Activated effector memory CD4-positive, alpha-beta T cell treated with Interleukin-2 at 50 U/mL for 16 hours (primary cell): ENCODE measurements around the gene ABCG5.

ENCODE experiments used
- DNase-seq: peaks from one replicate; pipeline ENCODE4 v3.0.0-alpha.2; 2020

ABCG5 gene

DNA sequence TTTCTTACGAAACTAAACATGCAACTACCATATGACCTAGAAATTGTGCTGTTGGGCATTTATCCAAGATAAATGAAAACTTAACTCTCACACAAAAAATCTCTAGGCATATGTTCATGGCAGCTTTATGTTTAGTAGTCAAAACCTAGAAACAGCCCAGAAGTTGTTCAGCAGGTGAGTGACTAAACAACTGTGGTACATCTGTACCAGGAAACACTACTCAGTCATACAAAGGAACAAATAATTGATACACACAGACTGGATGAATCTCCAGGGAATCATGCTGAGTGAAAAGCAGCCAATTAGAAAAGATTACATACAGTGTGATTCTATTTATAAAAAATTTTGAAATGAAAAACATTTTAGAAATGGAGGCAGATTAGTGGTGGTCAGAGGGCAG is 35.5 kb downstream of the ABCG5 start:
- no peak for DNase-seq

GRCh38 chr2:43802135-43802534 is 36.5 kb downstream of the ABCG5 start:
- DNase-seq: no peak

GRCh38 chr2:43800894-43801293 is 37.7 kb downstream of the ABCG5 start:
- DNase-seq: no peak

- DNase-seq: no peak
Measured at GRCh38 chr2:43798300-43798699, 40.3 kb downstream of the ABCG5 start.

DNA sequence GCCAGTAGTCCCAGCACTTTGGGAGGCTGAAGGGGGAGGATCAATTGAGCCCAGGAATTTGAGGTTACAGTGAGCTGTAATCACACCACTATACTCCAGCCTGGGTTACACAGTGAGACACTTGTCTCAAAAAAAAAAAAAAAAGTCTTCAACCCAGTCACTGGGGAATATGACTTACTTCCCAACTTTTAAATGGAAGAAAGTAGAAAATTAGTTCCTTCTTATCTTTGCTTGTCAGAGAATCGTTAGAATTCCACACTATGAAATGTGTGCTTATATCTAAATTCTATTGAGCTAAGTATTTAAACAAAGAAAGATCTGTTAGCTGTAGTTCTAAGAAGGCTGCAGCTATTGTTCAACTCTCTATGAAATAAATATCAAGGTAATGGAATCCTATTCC is 42.4 kb downstream of the ABCG5 start:
- DNase-seq: no peak

DNA sequence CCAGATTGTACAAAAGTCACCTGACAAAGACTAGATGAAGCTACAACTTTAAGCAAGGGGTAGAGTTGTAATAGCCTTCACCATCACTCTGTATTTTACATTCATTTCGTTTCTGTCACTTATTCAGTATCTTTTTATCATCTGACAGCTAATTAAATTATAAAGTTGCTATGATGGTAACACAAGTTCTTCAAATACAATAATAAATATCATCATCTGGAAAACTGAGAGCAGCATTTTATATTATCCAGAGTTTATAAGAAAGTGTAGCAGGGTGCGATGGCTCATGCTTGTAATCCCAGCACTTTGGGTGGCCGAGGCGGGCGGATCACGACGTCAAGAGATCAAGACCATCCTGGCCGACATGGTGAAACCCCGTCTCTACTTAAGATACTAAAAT is 43.7 kb downstream of the ABCG5 start:
- DNase-seq: no peak

DNA sequence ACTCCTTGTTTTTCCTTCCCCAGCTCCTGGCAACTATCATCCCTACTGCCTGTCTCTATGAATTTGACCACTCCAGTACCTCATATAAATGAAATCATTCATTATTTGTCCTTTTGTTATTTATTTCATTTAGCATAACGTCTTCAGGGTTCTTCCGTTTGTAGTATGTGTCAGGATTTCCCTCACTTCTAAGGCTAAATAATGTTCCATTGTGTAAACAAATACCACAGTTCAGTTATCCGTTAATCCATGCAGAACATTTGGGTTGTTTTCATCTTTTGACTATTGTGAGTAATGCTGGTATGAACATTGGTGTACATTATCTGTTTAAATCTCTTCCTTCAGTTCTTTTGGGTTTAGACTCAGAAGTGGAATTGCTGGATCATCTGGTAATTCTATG is 46.0 kb downstream of the ABCG5 start:
- DNase-seq: no peak

- DNase-seq: no peak
Measured at GRCh38 chr2:43791035-43791765, 47.4 kb downstream of the ABCG5 start.

DNA sequence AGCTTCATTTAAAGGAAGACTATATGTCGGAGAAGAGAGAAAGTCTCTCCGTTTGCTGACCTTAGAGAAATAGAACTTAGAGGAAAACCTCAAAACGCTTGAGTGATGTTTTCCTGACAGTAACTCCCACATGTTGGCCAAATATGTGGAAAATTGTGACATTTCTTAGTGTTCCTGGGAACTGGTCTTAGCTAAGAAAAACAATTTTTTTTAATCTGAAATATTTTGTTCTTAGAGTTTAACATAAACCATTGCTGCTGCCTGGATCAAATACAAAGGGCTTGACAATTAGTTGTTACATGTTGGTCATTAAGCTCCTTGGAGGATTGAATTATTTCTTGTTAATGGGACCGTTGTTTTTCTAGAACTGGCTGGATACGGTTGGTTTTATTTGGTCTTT is 48.5 kb downstream of the ABCG5 start:
- DNase-seq: no peak

- no peak for DNase-seq
Measured at GRCh38 chr2:43788646-43789045, 50.0 kb downstream of the ABCG5 start.

DNA sequence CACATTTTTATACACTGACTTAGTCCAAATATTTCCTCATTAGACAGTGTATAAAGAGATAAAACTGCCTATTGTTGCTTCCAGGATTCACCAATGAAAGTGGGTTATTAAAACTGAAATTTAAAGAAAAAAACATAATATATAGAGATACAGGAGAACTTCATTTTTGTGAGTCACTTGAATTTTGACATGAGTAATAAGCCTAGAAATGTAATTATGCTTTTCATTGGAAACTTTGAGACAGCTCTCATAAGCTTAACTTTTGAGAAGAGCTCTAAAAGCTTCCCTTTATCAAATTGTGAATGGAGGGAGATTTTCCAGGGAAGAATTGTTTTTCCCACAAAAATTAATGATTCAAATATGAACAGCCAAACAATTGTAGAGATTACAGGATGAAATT is 50.7 kb downstream of the ABCG5 start:
- DNase-seq: no peak

GRCh38 chr2:43778233-43778632 is 60.4 kb downstream of the ABCG5 start:
- no peak for DNase-seq

DNA sequence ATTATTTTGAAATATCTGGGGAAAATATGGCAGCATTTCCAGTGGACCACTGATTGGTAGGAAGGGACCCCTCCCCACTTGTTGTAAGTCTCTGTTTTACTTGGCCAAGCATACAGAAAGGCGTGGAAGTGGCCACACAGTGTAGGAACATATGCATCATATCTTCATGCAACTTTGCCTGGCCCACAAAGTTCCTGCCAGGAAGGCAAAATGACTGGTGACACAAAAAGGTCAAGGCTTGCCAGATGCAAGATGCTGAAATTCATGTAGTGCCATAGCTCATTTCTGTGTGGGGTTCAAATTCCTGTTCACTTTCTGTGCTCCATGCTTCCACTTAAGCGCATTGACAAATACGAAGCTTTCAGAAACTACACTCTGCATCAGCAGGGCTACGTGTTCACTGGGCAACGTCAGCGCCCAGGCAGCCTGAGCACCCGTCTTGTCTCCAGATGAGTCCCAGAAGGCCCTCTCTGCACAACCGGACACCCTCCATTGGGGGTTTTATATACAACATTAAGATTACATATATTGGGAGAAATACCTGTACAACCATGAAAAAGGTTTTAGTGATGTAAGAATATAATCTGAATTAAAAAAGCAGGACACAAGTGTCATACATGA is 61.2 kb downstream of the ABCG5 start:
- no peak for DNase-seq

- no peak for DNase-seq
Measured at GRCh38 chr2:43776324-43776723, 62.3 kb downstream of the ABCG5 start.

- no peak for DNase-seq
Measured at GRCh38 chr2:43774617-43775016, 64.0 kb downstream of the ABCG5 start.

DNA sequence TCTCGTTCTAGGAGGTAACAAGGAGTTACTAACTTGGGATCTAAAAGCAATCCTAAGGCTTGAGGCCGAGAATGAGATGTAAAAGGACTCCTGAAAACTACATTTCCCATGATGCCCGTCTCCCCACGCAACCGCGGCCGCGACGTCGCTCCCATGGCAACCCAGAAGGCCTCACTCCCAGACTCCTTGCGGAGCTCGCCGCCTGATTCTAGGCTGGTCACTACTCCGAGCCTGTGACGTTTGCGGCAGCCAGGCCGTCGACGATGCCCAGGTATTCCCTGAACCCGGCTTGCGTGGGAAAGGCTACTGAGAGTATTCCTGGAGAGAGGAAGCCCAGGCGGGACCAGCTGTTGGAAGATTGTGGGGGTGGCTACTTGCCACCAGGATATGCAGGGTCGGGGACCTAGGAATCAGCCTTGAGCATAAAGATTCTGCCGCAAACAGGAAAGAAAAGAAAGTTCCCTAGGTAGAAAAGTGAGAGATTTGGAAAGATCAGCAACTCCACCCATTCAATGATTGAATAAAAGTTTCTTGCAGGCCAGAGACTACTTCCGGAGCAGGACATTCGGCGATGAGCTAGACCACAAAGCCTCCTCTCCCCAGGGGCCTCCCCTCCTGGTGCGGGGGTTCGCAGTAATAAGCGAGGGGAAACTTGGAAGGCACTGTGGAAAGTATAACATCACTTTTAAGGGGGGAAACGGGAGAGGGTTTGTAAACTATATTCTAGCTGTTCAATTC is 64.6 kb downstream of the ABCG5 start, which contains the start of gene DYNC2LI1:
TSS of gene DYNC2LI1 (plus strand) at position 164 of the 738 bp plus-strand sequence. CDS start at position 264, 100 bp downstream.
- DNase-seq: peak; percentile 58

DNA sequence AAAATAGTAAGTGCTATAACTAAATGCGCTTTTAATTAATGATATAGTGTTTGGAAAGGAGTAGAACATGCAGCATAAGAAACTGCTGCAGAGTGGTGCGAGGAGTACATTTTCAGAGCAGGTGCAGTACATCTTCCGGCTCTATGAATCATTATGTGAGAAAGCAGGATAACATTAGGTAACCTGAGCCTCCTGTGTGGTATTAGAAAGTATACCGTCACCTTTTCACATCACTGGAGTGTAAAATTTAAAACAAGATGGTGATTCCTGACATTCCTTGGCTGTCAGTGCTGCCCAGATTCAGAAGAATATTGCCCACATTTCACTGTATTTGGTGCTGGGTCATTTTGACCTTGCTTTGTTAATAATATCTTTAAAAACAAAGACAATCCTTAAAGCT is 72.6 kb downstream of the ABCG5 start:
- no peak for DNase-seq

DNA sequence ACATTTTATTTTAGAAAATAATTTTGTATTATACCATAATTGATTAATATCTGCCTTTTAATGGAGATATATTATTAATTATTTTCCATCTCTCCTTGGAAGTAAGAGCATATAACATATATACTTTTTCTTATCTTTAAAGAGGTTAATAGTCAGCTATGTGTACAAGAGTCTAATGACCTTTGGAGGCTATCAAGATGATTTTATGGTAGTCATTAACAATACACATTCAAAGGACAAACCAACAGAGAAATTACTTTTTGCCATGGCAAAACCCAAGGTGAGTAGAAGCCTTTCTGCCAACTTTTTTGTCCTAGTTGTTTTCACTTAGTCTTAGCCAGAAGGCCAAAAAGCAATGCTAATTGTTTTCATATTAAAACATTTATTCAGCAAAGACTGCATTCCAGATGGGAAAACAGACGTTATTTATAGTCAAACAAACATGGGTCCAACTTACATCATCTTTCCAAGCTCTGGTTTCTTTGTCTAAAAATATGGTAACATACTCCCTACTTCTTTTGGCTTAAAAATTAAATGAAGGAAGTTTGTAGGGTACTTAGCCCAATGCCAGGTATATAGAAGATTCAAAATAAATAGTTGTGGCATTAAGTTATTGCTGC is 74.4 kb downstream of the ABCG5 start:
- no peak for DNase-seq

DNA sequence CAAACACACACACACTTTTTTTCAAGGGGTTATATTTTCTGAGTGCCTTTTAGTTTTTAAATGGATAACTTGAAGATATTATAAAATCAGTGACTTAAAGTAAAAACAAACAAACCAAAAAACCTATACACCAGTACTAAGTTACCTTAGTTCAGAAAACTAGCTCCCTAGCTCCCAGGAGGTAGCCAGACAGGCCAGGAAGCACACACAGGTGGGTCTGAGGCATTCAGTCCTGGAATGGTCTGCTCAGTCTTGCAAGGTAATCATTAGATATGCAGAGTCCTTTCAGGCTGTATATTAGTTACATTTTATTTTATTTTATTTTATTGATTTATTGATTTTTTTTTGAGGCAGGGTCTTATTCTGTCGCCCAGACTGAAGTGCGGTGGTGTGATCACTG is 75.5 kb downstream of the ABCG5 start:
- DNase-seq: no peak
